ENCODE results near the gene USP22. TPM values are rescaled to one million over a fixed set of nuclear protein-coding genes. Genes with fewer than 3 reads are reported as not detected.

USP22 gene
- total RNA-seq, 1 experiment from 2014 or later, result 224 TPM

DNA sequence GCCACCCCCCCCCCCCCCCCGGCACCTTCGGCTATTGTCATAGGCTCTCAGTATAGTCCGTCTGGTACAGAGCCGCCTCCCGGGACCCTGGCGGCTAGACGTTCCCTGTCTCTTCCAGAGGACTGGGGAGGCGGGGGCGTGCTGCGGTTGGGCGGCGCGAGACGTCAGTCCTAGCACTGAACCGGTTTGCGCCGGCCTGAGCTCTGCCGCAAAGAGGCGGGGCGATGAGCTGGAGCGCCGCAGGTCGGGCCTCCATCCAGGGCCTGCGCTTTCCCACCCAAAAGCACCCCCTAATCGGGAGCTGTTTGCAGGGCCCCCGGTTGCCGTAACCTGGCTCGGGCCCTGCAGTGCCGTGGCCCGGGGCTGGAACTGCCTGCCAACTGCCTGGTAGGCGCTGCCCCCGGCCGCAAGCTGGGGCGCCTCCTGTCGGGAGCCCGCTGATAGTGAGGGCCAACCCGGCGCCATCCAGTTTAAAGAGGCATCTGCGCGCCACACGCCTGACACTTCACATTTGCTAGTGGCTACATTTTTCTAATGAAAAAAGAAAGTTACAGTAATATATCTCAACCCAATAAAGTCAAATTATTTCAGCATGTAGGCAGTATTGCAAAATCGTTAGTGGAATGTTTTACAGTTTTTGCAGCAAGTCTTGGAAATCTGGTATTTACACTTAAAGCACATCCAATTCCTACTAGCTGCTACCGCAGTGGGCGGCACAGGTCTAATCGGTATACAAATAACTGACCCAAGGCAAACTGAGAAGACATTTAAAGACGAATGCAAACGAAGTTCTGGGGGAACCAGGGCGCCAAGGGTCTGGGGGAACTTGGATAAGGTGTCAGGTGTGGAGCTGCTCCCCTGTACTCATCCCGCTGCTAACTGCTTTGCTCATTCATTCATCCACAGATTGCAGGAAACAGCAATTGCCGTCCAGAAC is 753 bp upstream of the USP22 start:
- DNase-seq (ENCODE audit: low read depth, low spot score) (peak; percentile 61), ATAC-seq (peak; percentile 96)
- H3K27ac ChIP-seq (ENCODE audit: low read length), result peak overlapping the region; percentile 90
- peak overlapping the region; percentile 52 to 54 for H3K4me3 ChIP-seq (ENCODE audit: low read depth in 2 of 2, low read length in 2 of 2)
- peaks cover 13% of the 10 kb centered on the region; the same call in 1 of the 2 replicates for H3K4me1 ChIP-seq (ENCODE audit: control insufficient read depth, insufficient read depth, low read length)
- H3K9me3 ChIP-seq (ENCODE audit: control insufficient read depth, insufficient read depth, low read depth, low read length), result no peaks in the 10 kb centered on the region
- in situ Hi-C loops (cut with HindIII; ENCODE audit: low pct_unique_long_range_greater_than_20kb, low sequenced_read_pairs) (no loop called here), intact Hi-C loops (cut with micrococcal nuclease; ENCODE audit: unreplicated experiment) (no loop called here)
- POLR2A ChIA-PET, result interaction anchor here (0.6 to 1.2 kb wide), 7 partner anchors 9 to 1450 kb away, joined by 3 to 6 read pairs (median 3); no protein-coding TSS in a partner anchor
- H3K27me3 ChIP-seq (ENCODE audit: control insufficient read depth, insufficient read depth, low read length), result no peaks in the 10 kb centered on the region
- TF ChIP-seq SIN3A (IDR thresholded peaks at IDR 0.05; ENCODE audit: borderline replicate concordance, insufficient read depth, low read depth, low read length) (peak; percentile 53; the same call in 1 of the 2 replicates), REST (IDR thresholded peaks at IDR 0.05; ENCODE audit: insufficient read depth in 1 of 2, low read depth in 2 of 2, low read length in 1 of 2) (no peak), POLR2AphosphoS5 (IDR thresholded peaks at IDR 0.05; ENCODE audit: low read depth, low read length) (peak; percentile 59), TCF7L2 (IDR thresholded peaks at IDR 0.05; ENCODE audit: low read depth, low read length) (0 out of 2 replicates have a peak, but pooled peaks have one; percentile 1)
- TF ChIP-seq, protein P1, sequence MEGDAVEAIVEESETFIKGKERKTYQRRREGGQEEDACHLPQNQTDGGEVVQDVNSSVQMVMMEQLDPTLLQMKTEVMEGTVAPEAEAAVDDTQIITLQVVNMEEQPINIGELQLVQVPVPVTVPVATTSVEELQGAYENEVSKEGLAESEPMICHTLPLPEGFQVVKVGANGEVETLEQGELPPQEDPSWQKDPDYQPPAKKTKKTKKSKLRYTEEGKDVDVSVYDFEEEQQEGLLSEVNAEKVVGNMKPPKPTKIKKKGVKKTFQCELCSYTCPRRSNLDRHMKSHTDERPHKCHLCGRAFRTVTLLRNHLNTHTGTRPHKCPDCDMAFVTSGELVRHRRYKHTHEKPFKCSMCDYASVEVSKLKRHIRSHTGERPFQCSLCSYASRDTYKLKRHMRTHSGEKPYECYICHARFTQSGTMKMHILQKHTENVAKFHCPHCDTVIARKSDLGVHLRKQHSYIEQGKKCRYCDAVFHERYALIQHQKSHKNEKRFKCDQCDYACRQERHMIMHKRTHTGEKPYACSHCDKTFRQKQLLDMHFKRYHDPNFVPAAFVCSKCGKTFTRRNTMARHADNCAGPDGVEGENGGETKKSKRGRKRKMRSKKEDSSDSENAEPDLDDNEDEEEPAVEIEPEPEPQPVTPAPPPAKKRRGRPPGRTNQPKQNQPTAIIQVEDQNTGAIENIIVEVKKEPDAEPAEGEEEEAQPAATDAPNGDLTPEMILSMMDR (IDR thresholded peaks at IDR 0.05), result peak; percentile 94
- no TSS peak for BruUV-seq (replicated peaks)
- H3K36me3 ChIP-seq (ENCODE audit: control insufficient read depth, insufficient read depth, low read length), result peaks cover 5% of the 10 kb centered on the region; the same call in 1 of the 2 replicates
- CTCF ChIA-PET, result interaction anchor here (0.5 to 1.1 kb wide), 7 partner anchors 9 to 509 kb away, joined by 3 to 19 read pairs (median 7); no protein-coding TSS in a partner anchor

DNA sequence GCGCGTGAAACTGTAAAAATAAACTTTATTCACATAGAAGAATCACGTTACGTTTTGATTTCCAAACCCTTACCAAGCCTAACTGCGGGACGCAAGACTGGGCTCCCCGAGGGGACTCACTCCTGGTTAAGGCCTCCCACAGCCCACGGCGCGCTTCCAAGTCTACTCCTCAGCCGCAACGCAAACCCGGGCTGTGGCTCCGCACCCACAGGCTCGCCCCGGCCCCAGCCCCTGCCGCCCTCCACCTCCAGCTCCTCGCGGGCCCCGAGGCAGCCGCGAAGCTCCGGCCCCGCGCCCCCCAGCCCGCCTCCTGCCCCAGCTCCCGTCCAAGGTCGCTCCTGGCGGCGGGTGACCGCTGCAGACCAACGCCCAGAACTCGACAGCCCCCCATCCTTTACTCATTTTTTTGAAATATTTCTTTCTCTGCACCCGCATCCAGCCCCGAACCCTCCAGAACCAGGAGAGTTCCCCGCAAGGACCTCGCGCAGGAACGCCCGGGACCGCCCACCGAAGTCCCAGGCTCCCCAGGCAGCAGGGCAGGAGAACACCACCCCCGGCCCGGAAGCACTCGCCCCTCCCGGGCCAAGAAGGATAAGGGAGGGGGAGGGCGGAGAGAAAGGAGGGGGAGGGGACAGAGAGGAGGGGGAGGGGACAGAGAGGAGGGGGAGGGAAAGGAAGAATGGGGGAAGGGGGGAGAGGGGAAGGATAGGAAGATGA is 912 bp downstream of the USP22 start:
- ChIA-PET POLR2A (no interaction called here), CTCF (no interaction called here)
- H3K36me3 ChIP-seq (ENCODE audit: control insufficient read depth, insufficient read depth, low read length), result peaks cover 11% of the 10 kb centered on the region; the same call in 1 of the 2 replicates
- H3K4me3 ChIP-seq (ENCODE audit: low read depth in 2 of 2, low read length in 2 of 2), result peak overlapping the region; percentile 79 to 91
- no peak for DNase-seq (ENCODE audit: low read depth, low spot score)
- BruUV-seq (replicated peaks), result TSS peak; percentile 61
- intact Hi-C loops (cut with micrococcal nuclease; ENCODE audit: unreplicated experiment) (no loop called here), in situ Hi-C loops (cut with HindIII; ENCODE audit: low pct_unique_long_range_greater_than_20kb, low sequenced_read_pairs) (no loop called here)
- H3K9me3 ChIP-seq (ENCODE audit: control insufficient read depth, insufficient read depth, low read depth, low read length), result no peaks in the 10 kb centered on the region
- peaks cover 27% of the 10 kb centered on the region for H3K4me1 ChIP-seq (ENCODE audit: control insufficient read depth, insufficient read depth, low read length)
- no peaks in the 10 kb centered on the region for H3K27me3 ChIP-seq (ENCODE audit: control insufficient read depth, insufficient read depth, low read length)
- peak; percentile 50 for ATAC-seq
- peak overlapping the region; percentile 84 for H3K27ac ChIP-seq (ENCODE audit: low read length)
- TF ChIP-seq, protein P1 (IDR thresholded peaks at IDR 0.05), result no peak
- TF ChIP-seq SIN3A (IDR thresholded peaks at IDR 0.05; ENCODE audit: borderline replicate concordance, insufficient read depth, low read depth, low read length) (no peak), POLR2AphosphoS5 (IDR thresholded peaks at IDR 0.05; ENCODE audit: low read depth, low read length) (no peak; the same call in 1 of the 2 replicates), REST (IDR thresholded peaks at IDR 0.05; ENCODE audit: insufficient read depth in 1 of 2, low read depth in 2 of 2, low read length in 1 of 2) (no peak), TCF7L2 (IDR thresholded peaks at IDR 0.05; ENCODE audit: low read depth, low read length) (no peak)
